Psoas muscle (tissue), 8 donors: ENCODE results near the gene GPI. TPM values are rescaled to one million over a fixed set of nuclear protein-coding genes. Genes with fewer than 3 reads are reported as not detected.
"Not testable (repeated sequence)": the region's sequence is repeated elsewhere in the genome, so short reads cannot be mapped to it uniquely, and the experiment has no call there.

Source experiments
- ATAC-seq, 4 donors: fragments of 200-7000 bp; cut with Tn5 transposase; one replicate each; pipeline ENCODE4 v1.9.1; 2020; ENCODE audit warnings: moderate library complexity in 3 of 4, mild to moderate bottlenecking in 2 of 4
- DNase-seq, 2 donors: peaks; one replicate each; pipeline ENCODE4 v3.0.0-alpha.2; 2020
- H3K27ac ChIP-seq: fragments of 200-600 bp; one replicate; pipeline ENCODE4 v1.8.0; 2022
- H3K27me3 ChIP-seq, 3 donors: fragments of 200-600 bp in 1 of 3; one replicate each; pipeline versions ENCODE4 v1.6.1 to v1.8.0; 2013 to 2022; ENCODE audit warnings: low read length in 2 of 3, mild to moderate bottlenecking in 2 of 3, moderate library complexity in 1 of 3; ENCODE audit not compliant: insufficient read depth in 3 of 3
- H3K36me3 ChIP-seq, 2 donors: fragments of 200-600 bp in 1 of 2; one replicate each; pipeline versions ENCODE4 v1.6.1 to v1.8.0; 2013 to 2022; ENCODE audit warnings: low read depth in 1 of 2, mild to moderate bottlenecking in 1 of 2, moderate library complexity in 1 of 2; ENCODE audit not compliant: insufficient read depth in 1 of 2
- H3K4me1 ChIP-seq: fragments of 200-600 bp; one replicate; pipeline ENCODE4 v1.8.0; 2022
- H3K4me3 ChIP-seq: fragments of 200-600 bp; one replicate; pipeline ENCODE4 v1.8.0; 2022; ENCODE audit warnings: mild to moderate bottlenecking
- H3K9me3 ChIP-seq: fragments of 200-600 bp; one replicate; pipeline ENCODE4 v1.8.0; 2022
- CTCF ChIP-seq: fragments of 200-600 bp; IDR thresholded peaks from one replicate; pipeline ENCODE4 v1.8.0; 2022; ENCODE audit warnings: antibody characterized with exemption
- WGBS, 3 donors: extraction: QIAGEN DNeasy Blood & Tissue Kit; methylation state at CpG; one replicate each; pipeline versions ENCODE4 v1.1.6 to v1.1.7; 2013; 5-methylcytosine and 5-hydroxymethylcytosine counted together
- intact Hi-C, 2 donors: fragments of 100-400 bp; cut with DNase I; formaldehyde crosslinking; loops; one replicate each; pipeline versions ENCODE4 v1.11.0 to v1.14.2; 2022
- polyA plus RNA-seq, 3 donors: library from polyadenylated mRNA; stranded (reverse); fragments of 200-250 nt; gene quantifications; one replicate each; pipeline ENCODE4 v1.2.3, GENCODE V29; 2013
- total RNA-seq, 4 donors: library from RNA; stranded (reverse); fragmentation: NEBNext Ultra II Directional in 2 of 4; extraction: Animal tissue kit (Norgen Biotek cat#: 25700) in 2 of 4; gene quantifications; one replicate each; pipeline versions ENCODE4 v1.2.1 to v1.2.4, GENCODE V29; 2021 to 2023
- donor health status: healthy with polysubstance abuse.
- donor health status: DM: no; HTN: no; CAD: no; lungs with moderate emphysema.
- donor health status: Bipolar disorder and iron deficiency.
- donor health status: healthy.
- donor health status: DM: yes; HTN: yes; CAD: no.
- donor health status: DM: no; HTN: no; CAD: no.
- donor health status: DM: no; HTN: no; CAD: no.
- donor health status: DM: yes; HTN: yes; CAD: no.

The GPI gene
- total and polyA plus RNA-seq, 7 donors, result 111 to 259 (median 170) TPM

GRCh38 chr19:34327851-34328250 lies 37.1 kb upstream of the GPI start:
- no peak overlapping the region for H3K4me3 ChIP-seq
- H3K27me3 ChIP-seq, result no peaks in the 10 kb centered on the region
- intact Hi-C loops, result no loop called here
- no peaks in the 10 kb centered on the region for H3K4me1 ChIP-seq
- no peak for TF ChIP-seq CTCF
- WGBS, 3 donors, result 70 to 85% (median 79%) methylated on average over 15 of the region's 15 CpGs
- no peaks in the 10 kb centered on the region for H3K9me3 ChIP-seq
- ATAC-seq (peak in 3 of 4 donors; percentile 38 to 51 (median 50)), DNase-seq (no peak)
- H3K27ac ChIP-seq, result peak overlapping the region; percentile 27
- peaks cover 0 to 98% of the 10 kb centered on the region in 2 donors for H3K36me3 ChIP-seq

GRCh38 chr19:34328982-34329381 lies 36.0 kb upstream of the GPI start:
- Histone ChIP-seq H3K27ac (no peak overlapping the region), H3K4me3 (no peak overlapping the region), H3K4me1 (no peaks in the 10 kb centered on the region), H3K9me3 (no peaks in the 10 kb centered on the region), H3K27me3 (no peaks in the 10 kb centered on the region), H3K36me3 (peaks cover 5 to 98% of the 10 kb centered on the region in 2 donors)
- DNase-seq, result no peak
- intact Hi-C loops, result no loop called here
- WGBS, 3 donors, result 25 to 39% (median 36%) methylated on average over 1 of the region's 1 CpG
- no peak for ATAC-seq
- TF ChIP-seq CTCF, result no peak

- ATAC-seq, result no peak
- Histone ChIP-seq H3K27me3 (no peaks in the 10 kb centered on the region), H3K4me3 (no peak overlapping the region), H3K36me3 (peaks cover 5 to 98% of the 10 kb centered on the region in 2 donors), H3K4me1 (no peaks in the 10 kb centered on the region), H3K9me3 (no peaks in the 10 kb centered on the region), H3K27ac (no peak overlapping the region)
- intact Hi-C loops, result loop anchor here (5.0 kb wide), 2 partner anchors 73 to 88 kb away; no protein-coding TSS in a partner anchor
- no peak for TF ChIP-seq CTCF
- no peak for DNase-seq
- 70 to 83% (median 76%) methylated on average over 4 of the region's 4 CpGs for WGBS, 3 donors
These were observed 34.9 kb upstream of the GPI start for GRCh38 chr19:34330116-34330515.

- WGBS, 3 donors, result 96 to 97% (median 96%) methylated on average over 8 of the region's 8 CpGs
- H3K4me1 ChIP-seq, H3K9me3 ChIP-seq, H3K4me3 ChIP-seq, DNase-seq, ATAC-seq, H3K27me3 ChIP-seq, H3K27ac ChIP-seq: not testable (repeated sequence)
- intact Hi-C loops, result loop anchor here (5.0 kb wide), 2 partner anchors 73 to 88 kb away; no protein-coding TSS in a partner anchor
- peaks cover 5 to 98% of the 10 kb centered on the region in 2 donors for H3K36me3 ChIP-seq
These were observed 34.4 kb upstream of the GPI start for GRCh38 chr19:34330596-34330995.

- ATAC-seq, H3K4me1 ChIP-seq, H3K4me3 ChIP-seq, DNase-seq, H3K27me3 ChIP-seq, H3K9me3 ChIP-seq: not testable (repeated sequence)
- H3K36me3 ChIP-seq, result peaks cover 5 to 96% of the 10 kb centered on the region in 2 donors
- peak overlapping the region; percentile 19 for H3K27ac ChIP-seq
- intact Hi-C loops, result loop anchor here (5.0 kb wide), 2 partner anchors 74 to 89 kb away; no protein-coding TSS in a partner anchor
- 87 to 91% (median 87%) methylated on average over 10 of the region's 10 CpGs for WGBS, 3 donors
These were observed 33.4 kb upstream of the GPI start for GRCh38 chr19:34331596-34331995.
